Measurements from ENCODE around the gene ACP2. TPM values are rescaled to one million over a fixed set of nuclear protein-coding genes. Genes with fewer than 3 reads are reported as not detected.

The ACP2 gene
- total and polyA plus RNA-seq, 9 of the 15 experiments (the other 6 are each of a cell fraction or from before 2014, with no cell fraction given) = 1.9 to 20.0 (median 11.6) TPM

- in situ Hi-C loops (cut with MboI) (no loop called here), intact Hi-C loops (cut with micrococcal nuclease) (loop anchor here (1.0 to 2.0 kb wide), 2 partner anchors 20 to 73 kb away; partner anchors contain the start of gene ARFGAP2)
- H3K4me2 ChIP-seq (ENCODE audit: insufficient read depth, low read length) = peak overlapping the region; percentile 100
- CTCF ChIA-PET (ENCODE audit: low intra/inter-chr PET ratio) = no interaction called here
- H2AFZ ChIP-seq (ENCODE audit: low read depth, low read length) = peak overlapping the region; percentile 100
- BruUV-seq (replicated peaks) = no TSS peak
- no peaks in the 10 kb centered on the region for H3K27me3 ChIP-seq (ENCODE audit: control insufficient read depth in 2 of 2, insufficient read depth in 2 of 2, low read length in 2 of 2)
- ATAC-seq (no peak), DNase-seq (ENCODE audit: extremely low read depth in 1 of 4, low spot score in 3 of 4) (no peak), FAIRE-seq (no peak)
- H3K4me1 ChIP-seq (replicated peaks in 1 of 2; ENCODE audit: control insufficient read depth in 2 of 2, insufficient read depth in 2 of 2, low read length in 2 of 2) = peaks cover 16 to 19% of the 10 kb centered on the region in 2 experiments; a peak in 4 of 5 replicates
- POLR2A ChIA-PET = interaction anchor here (1.0 to 10.1 kb wide), 4 partner anchors 9 to 32 kb away, joined by 4 to 110 read pairs (median 19); partner anchors contain the start of gene NR1H3
- H3K79me2 ChIP-seq (ENCODE audit: control insufficient read depth, insufficient read depth, low read length) = peaks cover 31% of the 10 kb centered on the region
- H3K9ac ChIP-seq (ENCODE audit: insufficient read depth in 1 of 2, low read depth in 2 of 2, low read length in 2 of 2) = peak overlapping the region; percentile 97 to 98
- H3K27ac ChIP-seq (ENCODE audit: extremely low read depth, low read depth, low read length) = peak overlapping the region; percentile 96
- H4K20me1 ChIP-seq (replicated peaks; ENCODE audit: control insufficient read depth, insufficient read depth, low read length) = no peaks in the 10 kb centered on the region
- 13% methylated on average over 3 of the region's 3 CpGs for WGBS (ENCODE audit: insufficient coverage, low coverage, missing lambda C conversion rate)
- no peaks in the 10 kb centered on the region for H3K9me3 ChIP-seq (replicated peaks; ENCODE audit: control insufficient read depth, insufficient read depth, low read depth, low read length)
- no peaks in the 10 kb centered on the region for H3K9me1 ChIP-seq (ENCODE audit: control insufficient read depth, insufficient read depth, low read length)
- peaks cover 27% of the 10 kb centered on the region; the same call in 2 of the 3 replicates for H3K36me3 ChIP-seq (ENCODE audit: control insufficient read depth, insufficient read depth, low read length)
- H3K4me3 ChIP-seq = peak overlapping the region; percentile 97
- TF ChIP-seq CBX2 (IDR thresholded peaks at IDR 0.05; ENCODE audit: insufficient read depth, low read length, poor library complexity, severe bottlenecking) = no peak
- TF ChIP-seq THRAP3 (IDR thresholded peaks at IDR 0.05; ENCODE audit: borderline replicate concordance) = no peak
- TF ChIP-seq HNRNPL (IDR thresholded peaks at IDR 0.05; ENCODE audit: low read depth, low read length) = no peak
- TF ChIP-seq ZNF445 (CRISPR knock-in tag; IDR thresholded peaks at IDR 0.05; ENCODE audit: low read depth) = no peak
- no peak for TF ChIP-seq ZC3H4 (CRISPR knock-in tag; IDR thresholded peaks at IDR 0.05; ENCODE audit: borderline replicate concordance)
- no peak for TF ChIP-seq OTX1 (CRISPR knock-in tag; IDR thresholded peaks at IDR 0.05)
- 0 out of 4 replicates have a peak, but pooled peaks of 1 of the 2 experiments have one; percentile 3 for TF ChIP-seq ZMIZ1 (IDR thresholded peaks at IDR 0.05; ENCODE audit: low read depth in 2 of 2, low read length in 2 of 2)
- TF ChIP-seq ZC3H11A (IDR thresholded peaks at IDR 0.05; ENCODE audit: low read depth, low read length) = no peak
- TF ChIP-seq ZKSCAN3 (CRISPR knock-in tag; IDR thresholded peaks at IDR 0.05) = no peak
- TF ChIP-seq FOXA3 (CRISPR knock-in tag; conservative IDR thresholded peaks at IDR 0.05 in 1 of 2, IDR thresholded peaks at IDR 0.05 in 1 of 2) = 0 out of 4 replicates have a peak, but pooled peaks of 1 of the 2 experiments have one; percentile 60
- TF ChIP-seq CREB3L1 (IDR thresholded peaks at IDR 0.05; ENCODE audit: borderline replicate concordance, low read depth) = no peak
- no peak for TF ChIP-seq MTA3 (IDR thresholded peaks at IDR 0.05; ENCODE audit: borderline replicate concordance)
- no peak for TF ChIP-seq ILK (tag; IDR thresholded peaks at IDR 0.05; ENCODE audit: borderline replicate concordance, low read depth)
- TF ChIP-seq CLOCK (CRISPR knock-in tag; IDR thresholded peaks at IDR 0.05; ENCODE audit: borderline replicate concordance) = no peak
These were observed 733 bp upstream of the ACP2 start for GRCh38 chr11:47249378-47249715.

Data from K562 (cell line).